ENCODE measurements around the gene HRK. TPM values are rescaled to one million over a fixed set of nuclear protein-coding genes. Genes with fewer than 3 reads are reported as not detected.

Gene HRK
- total and polyA plus RNA-seq, 9 of the 15 experiments (the other 6 are each of a cell fraction or from before 2014, with no cell fraction given) = 0.01 to 0.05 (median 0.04) TPM; not detected in 6

DNA sequence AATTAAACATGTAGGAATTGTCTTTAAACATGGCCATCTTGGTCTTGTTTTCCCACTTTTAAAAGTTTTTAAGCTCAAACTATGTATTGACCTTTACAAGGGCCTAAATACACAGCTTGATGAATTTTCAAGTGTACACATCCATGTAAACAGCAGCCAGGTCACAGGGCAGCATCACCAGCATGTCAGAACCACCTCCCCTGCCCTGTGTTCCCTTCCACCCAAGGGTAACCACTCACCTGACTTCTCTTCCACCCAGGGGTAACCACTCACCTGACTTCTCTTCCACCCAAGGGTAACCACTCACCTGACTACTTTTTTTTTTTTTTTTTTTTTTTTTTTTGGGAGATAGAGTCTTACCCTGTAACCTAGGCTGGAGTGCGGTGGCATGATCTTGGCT, 34.1 kb upstream of the HRK start (continued):
- TF ChIP-seq, protein P1, sequence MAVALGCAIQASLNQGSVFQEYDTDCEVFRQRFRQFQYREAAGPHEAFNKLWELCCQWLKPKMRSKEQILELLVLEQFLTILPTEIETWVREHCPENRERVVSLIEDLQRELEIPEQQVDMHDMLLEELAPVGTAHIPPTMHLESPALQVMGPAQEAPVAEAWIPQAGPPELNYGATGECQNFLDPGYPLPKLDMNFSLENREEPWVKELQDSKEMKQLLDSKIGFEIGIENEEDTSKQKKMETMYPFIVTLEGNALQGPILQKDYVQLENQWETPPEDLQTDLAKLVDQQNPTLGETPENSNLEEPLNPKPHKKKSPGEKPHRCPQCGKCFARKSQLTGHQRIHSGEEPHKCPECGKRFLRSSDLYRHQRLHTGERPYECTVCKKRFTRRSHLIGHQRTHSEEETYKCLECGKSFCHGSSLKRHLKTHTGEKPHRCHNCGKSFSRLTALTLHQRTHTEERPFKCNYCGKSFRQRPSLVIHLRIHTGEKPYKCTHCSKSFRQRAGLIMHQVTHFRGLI (CRISPR knock-in tag; IDR thresholded peaks at IDR 0.05) = no peak
- no peak for TF ChIP-seq ZBED1 (IDR thresholded peaks at IDR 0.05)
- TF ChIP-seq TCF7 (IDR thresholded peaks at IDR 0.05; ENCODE audit: borderline replicate concordance) = no peak

DNA sequence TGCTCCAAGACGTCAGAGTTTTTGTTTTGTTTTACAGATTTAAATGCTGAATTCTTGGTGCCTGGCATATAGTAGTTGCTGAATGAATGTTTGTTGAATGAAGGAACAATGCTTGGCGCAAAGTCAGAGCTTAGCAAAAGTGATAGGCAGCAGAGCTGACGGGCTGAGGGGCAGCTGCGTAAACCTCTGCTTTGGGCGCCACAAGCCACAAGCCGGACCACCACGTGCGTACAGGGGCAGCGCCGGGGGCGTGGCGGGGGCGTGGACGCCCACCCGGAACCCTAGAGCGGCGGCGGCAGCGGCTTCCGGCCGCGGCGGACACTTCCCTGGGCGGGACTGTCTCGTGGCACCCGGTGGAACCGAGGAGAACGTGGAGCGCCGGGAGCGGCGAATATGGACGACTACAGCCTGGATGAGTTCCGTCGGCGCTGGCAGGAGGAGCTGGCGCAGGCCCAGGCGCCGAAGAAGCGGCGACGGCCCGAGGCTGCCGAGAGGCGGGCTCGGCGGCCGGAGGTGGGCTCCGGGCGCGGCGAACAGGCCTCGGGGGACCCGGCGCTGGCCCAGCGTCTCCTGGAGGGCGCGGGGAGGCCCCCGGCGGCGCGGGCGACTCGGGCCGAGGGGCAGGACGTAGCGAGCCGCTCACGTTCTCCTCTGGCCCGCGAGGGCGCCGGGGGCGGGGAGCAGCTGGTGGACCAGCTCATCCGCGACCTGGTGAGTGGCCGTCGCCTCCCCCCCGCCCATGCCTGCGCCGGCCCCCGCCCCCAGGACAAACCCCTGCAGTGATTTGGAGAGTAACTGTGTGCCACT, 29.6 kb upstream of the HRK start, which contains the start of gene FBXW8:
Gene FBXW8, plus strand, starts transcription at position 306 of the 807 bp plus-strand sequence. Its CDS starts 88 bp downstream, at position 394.
- DNase-seq (ENCODE audit: extremely low read depth in 1 of 4, low spot score in 3 of 4) (peak; percentile 87 to 93 (median 90)), ATAC-seq (peak; percentile 96), FAIRE-seq (peak; percentile 69)
- no peaks in the 10 kb centered on the region for H3K9me3 ChIP-seq (replicated peaks; ENCODE audit: control insufficient read depth, insufficient read depth, low read depth, low read length)
- no peaks in the 10 kb centered on the region; a peak in 1 of 5 replicates for H3K27me3 ChIP-seq (ENCODE audit: control insufficient read depth in 2 of 2, insufficient read depth in 2 of 2, low read length in 2 of 2)
- BruUV-seq (replicated peaks) = no TSS peak
- peaks cover 2 to 19% of the 10 kb centered on the region in 2 experiments; a peak in 4 of 5 replicates for H3K4me1 ChIP-seq (replicated peaks in 1 of 2; ENCODE audit: control insufficient read depth in 2 of 2, insufficient read depth in 2 of 2, low read length in 2 of 2)
- H3K9ac ChIP-seq (ENCODE audit: insufficient read depth in 1 of 2, low read depth in 2 of 2, low read length in 2 of 2) = peak within 1 kb of the TSS; percentile 87 to 98
- in situ Hi-C loops (cut with MboI) = no loop called here
- H3K4me3 ChIP-seq = peak within 1 kb of the TSS; percentile 90
- H3K4me2 ChIP-seq (ENCODE audit: insufficient read depth, low read length) = peak within 1 kb of the TSS; percentile 84
- H3K79me2 ChIP-seq (ENCODE audit: control insufficient read depth, insufficient read depth, low read length) = peaks cover 40% of the 10 kb centered on the region
- POLR2A ChIA-PET = interaction anchor here (0.5 kb wide), 1 partner anchor 10 kb away, joined by 3 read pairs; no protein-coding TSS in a partner anchor
- intact Hi-C loops (cut with micrococcal nuclease) = no loop called here
- no peaks in the 10 kb centered on the region for H4K20me1 ChIP-seq (replicated peaks; ENCODE audit: control insufficient read depth, insufficient read depth, low read length)
- 2% methylated on average over 32 of the region's 82 CpGs for WGBS (ENCODE audit: insufficient coverage, low coverage, missing lambda C conversion rate)
- CTCF ChIA-PET (ENCODE audit: low intra/inter-chr PET ratio) = interaction anchor here (0.6 kb wide), 1 partner anchor 41 kb away, joined by 5 read pairs; no protein-coding TSS in a partner anchor
- peak within 1 kb of the TSS; percentile 99 for H2AFZ ChIP-seq (ENCODE audit: low read depth, low read length)
- peaks cover 10% of the 10 kb centered on the region; the same call in 2 of the 3 replicates for H3K36me3 ChIP-seq (ENCODE audit: control insufficient read depth, insufficient read depth, low read length)
- peak within 1 kb of the TSS; percentile 81 for H3K27ac ChIP-seq (ENCODE audit: extremely low read depth, low read depth, low read length)
- H3K9me1 ChIP-seq (ENCODE audit: control insufficient read depth, insufficient read depth, low read length) = no peaks in the 10 kb centered on the region
- TF ChIP-seq RAD51 (IDR thresholded peaks at IDR 0.05; ENCODE audit: borderline replicate concordance, low read depth) (no peak), CBX3 (IDR thresholded peaks at IDR 0.05; ENCODE audit: borderline replicate concordance in 1 of 2, low read length in 2 of 2) (peak in 1 of 2 experiments; percentile 60; a peak in 1 of 3 replicates), BCL6 (CRISPR knock-in tag; IDR thresholded peaks at IDR 0.05) (no peak), SRSF1 (IDR thresholded peaks at IDR 0.05; ENCODE audit: low read depth, low read length) (no peak), NEUROD1 (IDR thresholded peaks at IDR 0.05; ENCODE audit: borderline replicate concordance, low read depth, low read length, partially characterized antibody) (peak; percentile 80), LCOR (CRISPR knock-in tag; IDR thresholded peaks at IDR 0.05) (peak; percentile 16; the same call in 1 of the 2 replicates), ESRRA (IDR thresholded peaks at IDR 0.05; ENCODE audit: borderline replicate concordance, low read depth) (peak; percentile 62; the same call in 1 of the 2 replicates), SRSF3 (IDR thresholded peaks at IDR 0.05; ENCODE audit: insufficient read depth, low read length) (no peak)
- TF ChIP-seq, protein P2, sequence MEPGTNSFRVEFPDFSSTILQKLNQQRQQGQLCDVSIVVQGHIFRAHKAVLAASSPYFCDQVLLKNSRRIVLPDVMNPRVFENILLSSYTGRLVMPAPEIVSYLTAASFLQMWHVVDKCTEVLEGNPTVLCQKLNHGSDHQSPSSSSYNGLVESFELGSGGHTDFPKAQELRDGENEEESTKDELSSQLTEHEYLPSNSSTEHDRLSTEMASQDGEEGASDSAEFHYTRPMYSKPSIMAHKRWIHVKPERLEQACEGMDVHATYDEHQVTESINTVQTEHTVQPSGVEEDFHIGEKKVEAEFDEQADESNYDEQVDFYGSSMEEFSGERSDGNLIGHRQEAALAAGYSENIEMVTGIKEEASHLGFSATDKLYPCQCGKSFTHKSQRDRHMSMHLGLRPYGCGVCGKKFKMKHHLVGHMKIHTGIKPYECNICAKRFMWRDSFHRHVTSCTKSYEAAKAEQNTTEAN (CRISPR knock-in tag; IDR thresholded peaks at IDR 0.05) = no peak
- TF ChIP-seq, protein P3, sequence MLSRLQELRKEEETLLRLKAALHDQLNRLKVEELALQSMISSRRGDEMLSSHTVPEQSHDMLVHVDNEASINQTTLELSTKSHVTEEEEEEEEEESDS (CRISPR knock-in tag; IDR thresholded peaks at IDR 0.05) = no peak
- TF ChIP-seq, protein P4, sequence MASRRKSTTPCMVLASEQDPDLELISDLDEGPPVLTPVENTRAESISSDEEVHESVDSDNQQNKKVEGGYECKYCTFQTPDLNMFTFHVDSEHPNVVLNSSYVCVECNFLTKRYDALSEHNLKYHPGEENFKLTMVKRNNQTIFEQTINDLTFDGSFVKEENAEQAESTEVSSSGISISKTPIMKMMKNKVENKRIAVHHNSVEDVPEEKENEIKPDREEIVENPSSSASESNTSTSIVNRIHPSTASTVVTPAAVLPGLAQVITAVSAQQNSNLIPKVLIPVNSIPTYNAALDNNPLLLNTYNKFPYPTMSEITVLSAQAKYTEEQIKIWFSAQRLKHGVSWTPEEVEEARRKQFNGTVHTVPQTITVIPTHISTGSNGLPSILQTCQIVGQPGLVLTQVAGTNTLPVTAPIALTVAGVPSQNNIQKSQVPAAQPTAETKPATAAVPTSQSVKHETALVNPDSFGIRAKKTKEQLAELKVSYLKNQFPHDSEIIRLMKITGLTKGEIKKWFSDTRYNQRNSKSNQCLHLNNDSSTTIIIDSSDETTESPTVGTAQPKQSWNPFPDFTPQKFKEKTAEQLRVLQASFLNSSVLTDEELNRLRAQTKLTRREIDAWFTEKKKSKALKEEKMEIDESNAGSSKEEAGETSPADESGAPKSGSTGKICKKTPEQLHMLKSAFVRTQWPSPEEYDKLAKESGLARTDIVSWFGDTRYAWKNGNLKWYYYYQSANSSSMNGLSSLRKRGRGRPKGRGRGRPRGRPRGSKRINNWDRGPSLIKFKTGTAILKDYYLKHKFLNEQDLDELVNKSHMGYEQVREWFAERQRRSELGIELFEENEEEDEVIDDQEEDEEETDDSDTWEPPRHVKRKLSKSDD (conservative IDR thresholded peaks at IDR 0.05; ENCODE audit: low read length) = no peak
